Fibroblast of peridontal ligament (primary cell): ENCODE results near the gene SGMS1.
A peak's percentile ranks its signal among the peaks of the same experiment; 100 is the strongest.

Experiments
- DNase-seq: peaks from one replicate; pipeline ENCODE4 v3.0.0-alpha.2; 2010; ENCODE audit errors: extremely low read depth

The SGMS1 gene

GRCh38 chr10:50421026-50421719 lies 202.6 kb downstream of the SGMS1 start:
- peak; percentile 30 for DNase-seq

GRCh38 chr10:50420196-50420595 lies 203.6 kb downstream of the SGMS1 start:
- no peak for DNase-seq

GRCh38 chr10:50419756-50420155 lies 204.0 kb downstream of the SGMS1 start:
- no peak for DNase-seq

GRCh38 chr10:50419091-50419490 lies 204.7 kb downstream of the SGMS1 start:
- peak; percentile 18 for DNase-seq

GRCh38 chr10:50417886-50418830 lies 205.6 kb downstream of the SGMS1 start:
- peak; percentile 88 for DNase-seq

- peak; percentile 48 for DNase-seq
Observed at GRCh38 chr10:50417486-50417885, 206.3 kb downstream of the SGMS1 start.

GRCh38 chr10:50416881-50417280 lies 206.9 kb downstream of the SGMS1 start:
- peak; percentile 27 for DNase-seq

GRCh38 chr10:50416181-50416824 lies 207.5 kb downstream of the SGMS1 start:
- DNase-seq, result peak; percentile 44

GRCh38 chr10:50415292-50415691 lies 208.5 kb downstream of the SGMS1 start:
- DNase-seq, result no peak

- peak; percentile 28 for DNase-seq
Observed at GRCh38 chr10:50410066-50410811, 213.5 kb downstream of the SGMS1 start.

GRCh38 chr10:50407076-50407801 lies 216.5 kb downstream of the SGMS1 start:
- DNase-seq, result no peak

GRCh38 chr10:50406457-50407070 lies 217.2 kb downstream of the SGMS1 start:
- DNase-seq, result no peak

- no peak for DNase-seq
Observed at GRCh38 chr10:50405723-50406122, 218.0 kb downstream of the SGMS1 start.

GRCh38 chr10:50404021-50404773 lies 219.6 kb downstream of the SGMS1 start:
- DNase-seq, result no peak

GRCh38 chr10:50403074-50403473 lies 220.7 kb downstream of the SGMS1 start:
- DNase-seq, result no peak

GRCh38 chr10:50402466-50402865 lies 221.3 kb downstream of the SGMS1 start:
- DNase-seq, result no peak

GRCh38 chr10:50400694-50401093 lies 223.1 kb downstream of the SGMS1 start:
- DNase-seq, result no peak

- DNase-seq, result no peak
Observed at GRCh38 chr10:50398823-50399222, 224.9 kb downstream of the SGMS1 start.

- peak; percentile 80 for DNase-seq
Observed at GRCh38 chr10:50398381-50398780, 225.4 kb downstream of the SGMS1 start.
